Parathyroid adenoma (tissue), 2 donors: Measurements from ENCODE around the gene MEGF9.

Source experiments
- H2AFZ ChIP-seq: fragments of 300-600 bp; sonication (generic); one replicate; pipeline ENCODE4 v1.7.0; 2017; ENCODE audit warnings: antibody characterized with exemption, mild to moderate bottlenecking
- H3K27ac ChIP-seq: fragments of 300-600 bp; sonication (generic); one replicate; pipeline ENCODE4 v1.7.0; 2017
- H3K27me3 ChIP-seq: fragments of 300-600 bp; sonication (generic); one replicate; pipeline ENCODE4 v1.7.0; 2017; ENCODE audit warnings: low read length; ENCODE audit not compliant: control insufficient read depth, insufficient read depth
- H3K36me3 ChIP-seq: fragments of 300-600 bp; sonication (generic); one replicate; pipeline ENCODE4 v1.7.0; 2017; ENCODE audit warnings: low read length; ENCODE audit not compliant: control insufficient read depth, insufficient read depth
- H3K4me1 ChIP-seq: fragments of 300-600 bp; sonication (generic); one replicate; pipeline ENCODE4 v1.7.0; 2017; ENCODE audit warnings: control low read depth
- H3K4me2 ChIP-seq: fragments of 300-600 bp; sonication (generic); one replicate; pipeline ENCODE4 v1.7.0; 2017; ENCODE audit warnings: low read length
- H3K4me3 ChIP-seq: fragments of 300-600 bp; sonication (generic); one replicate; pipeline ENCODE4 v1.7.0; 2017; ENCODE audit warnings: low read depth, low read length
- H3K79me2 ChIP-seq: fragments of 300-600 bp; sonication (generic); one replicate; pipeline ENCODE4 v1.7.0; 2017; ENCODE audit warnings: control low read depth
- H3K9ac ChIP-seq: fragments of 300-600 bp; sonication (generic); one replicate; pipeline ENCODE4 v1.7.0; 2017; ENCODE audit warnings: mild to moderate bottlenecking
- H3K9me3 ChIP-seq: fragments of 300-600 bp; sonication (generic); one replicate; pipeline ENCODE4 v1.7.0; 2017; ENCODE audit warnings: low read length; ENCODE audit not compliant: control insufficient read depth
- TF ChIP-seq, protein P1 (sequence below): fragments of 300-600 bp; sonication (generic); IDR thresholded peaks from one replicate; pipeline ENCODE4 v1.7.0; 2017; ENCODE audit warnings: antibody characterized with exemption, mild to moderate bottlenecking
- donor health status: primary hyperparathyroidism.

Gene MEGF9

DNA sequence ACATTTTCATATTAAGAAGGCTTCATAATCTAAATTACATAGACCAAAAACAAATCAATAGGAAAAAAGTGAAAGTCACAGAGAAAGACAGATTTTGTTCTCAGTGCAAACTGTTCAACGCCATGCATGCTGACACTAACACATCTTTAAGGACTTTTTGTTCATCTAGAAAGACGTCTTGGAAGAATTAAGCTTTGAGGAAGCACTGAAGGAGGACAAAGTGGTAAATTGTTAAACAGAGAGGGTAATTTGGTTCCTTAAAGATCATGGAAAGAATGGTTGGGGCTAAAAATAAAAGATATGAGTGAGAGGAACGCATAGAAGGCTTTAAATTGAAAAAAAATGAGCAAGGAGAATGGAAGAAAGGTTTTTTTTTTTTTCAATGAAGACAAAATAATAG, 9.1 kb downstream of the MEGF9 start:
- TF ChIP-seq, protein P1, sequence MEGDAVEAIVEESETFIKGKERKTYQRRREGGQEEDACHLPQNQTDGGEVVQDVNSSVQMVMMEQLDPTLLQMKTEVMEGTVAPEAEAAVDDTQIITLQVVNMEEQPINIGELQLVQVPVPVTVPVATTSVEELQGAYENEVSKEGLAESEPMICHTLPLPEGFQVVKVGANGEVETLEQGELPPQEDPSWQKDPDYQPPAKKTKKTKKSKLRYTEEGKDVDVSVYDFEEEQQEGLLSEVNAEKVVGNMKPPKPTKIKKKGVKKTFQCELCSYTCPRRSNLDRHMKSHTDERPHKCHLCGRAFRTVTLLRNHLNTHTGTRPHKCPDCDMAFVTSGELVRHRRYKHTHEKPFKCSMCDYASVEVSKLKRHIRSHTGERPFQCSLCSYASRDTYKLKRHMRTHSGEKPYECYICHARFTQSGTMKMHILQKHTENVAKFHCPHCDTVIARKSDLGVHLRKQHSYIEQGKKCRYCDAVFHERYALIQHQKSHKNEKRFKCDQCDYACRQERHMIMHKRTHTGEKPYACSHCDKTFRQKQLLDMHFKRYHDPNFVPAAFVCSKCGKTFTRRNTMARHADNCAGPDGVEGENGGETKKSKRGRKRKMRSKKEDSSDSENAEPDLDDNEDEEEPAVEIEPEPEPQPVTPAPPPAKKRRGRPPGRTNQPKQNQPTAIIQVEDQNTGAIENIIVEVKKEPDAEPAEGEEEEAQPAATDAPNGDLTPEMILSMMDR, result no peak
- Histone ChIP-seq H3K9ac (no peak overlapping the region), H3K27ac (no peak overlapping the region), H3K9me3 (no peaks in the 10 kb centered on the region), H3K79me2 (peaks cover 7% of the 10 kb centered on the region), H3K4me2 (no peak overlapping the region), H3K4me3 (no peak overlapping the region), H3K27me3 (no peaks in the 10 kb centered on the region), H3K4me1 (no peaks in the 10 kb centered on the region), H2AFZ (no peak overlapping the region), H3K36me3 (no peaks in the 10 kb centered on the region)

DNA sequence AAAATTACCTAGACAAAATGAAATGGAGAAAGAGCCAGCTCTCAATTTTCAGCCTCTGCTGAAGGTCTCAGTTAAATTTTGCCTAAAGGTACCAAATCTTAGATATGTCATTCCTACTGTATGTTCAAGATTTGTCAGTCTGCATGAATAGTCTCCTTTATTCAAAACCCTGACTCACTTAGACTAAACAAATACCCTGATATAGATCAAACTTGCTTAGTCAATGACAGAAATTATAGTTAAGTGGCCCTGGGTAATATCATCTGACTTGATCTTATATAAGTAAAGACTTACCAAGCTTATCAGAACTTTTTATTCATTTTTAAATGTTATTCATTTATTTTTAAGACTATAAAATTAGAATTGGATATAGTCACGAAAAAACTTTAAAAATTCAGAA, 12.2 kb downstream of the MEGF9 start:
- TF ChIP-seq, protein P1, result no peak
- Histone ChIP-seq H3K27me3 (no peaks in the 10 kb centered on the region), H3K4me3 (no peak overlapping the region), H3K9ac (no peak overlapping the region), H3K9me3 (no peaks in the 10 kb centered on the region), H3K36me3 (no peaks in the 10 kb centered on the region), H2AFZ (no peak overlapping the region), H3K4me2 (no peak overlapping the region), H3K27ac (no peak overlapping the region), H3K4me1 (no peaks in the 10 kb centered on the region), H3K79me2 (no peaks in the 10 kb centered on the region)

DNA sequence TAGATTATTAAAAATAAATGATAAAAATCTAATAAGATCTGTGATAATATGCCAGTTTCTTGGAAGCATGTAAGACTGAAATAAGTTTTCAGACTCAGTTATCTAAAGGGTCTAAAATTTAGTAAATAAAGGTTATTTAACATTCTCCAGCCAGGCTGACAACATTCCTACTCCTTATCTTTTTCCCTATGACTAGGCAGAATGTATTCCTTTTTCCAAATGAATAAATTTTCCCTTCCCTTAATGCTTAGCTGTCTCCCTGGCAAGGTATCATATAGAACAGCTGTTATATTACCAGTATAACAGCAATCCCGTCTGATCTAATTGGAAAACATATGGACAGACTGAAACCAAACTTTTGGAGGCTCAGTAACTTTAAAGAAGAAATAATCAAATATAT, 13.0 kb downstream of the MEGF9 start:
- Histone ChIP-seq H3K4me1 (no peaks in the 10 kb centered on the region), H3K9me3 (no peaks in the 10 kb centered on the region), H3K79me2 (no peaks in the 10 kb centered on the region), H2AFZ (no peak overlapping the region), H3K27ac (no peak overlapping the region), H3K27me3 (no peaks in the 10 kb centered on the region), H3K36me3 (no peaks in the 10 kb centered on the region), H3K4me3 (no peak overlapping the region), H3K4me2 (no peak overlapping the region), H3K9ac (no peak overlapping the region)
- TF ChIP-seq, protein P1, result no peak

DNA sequence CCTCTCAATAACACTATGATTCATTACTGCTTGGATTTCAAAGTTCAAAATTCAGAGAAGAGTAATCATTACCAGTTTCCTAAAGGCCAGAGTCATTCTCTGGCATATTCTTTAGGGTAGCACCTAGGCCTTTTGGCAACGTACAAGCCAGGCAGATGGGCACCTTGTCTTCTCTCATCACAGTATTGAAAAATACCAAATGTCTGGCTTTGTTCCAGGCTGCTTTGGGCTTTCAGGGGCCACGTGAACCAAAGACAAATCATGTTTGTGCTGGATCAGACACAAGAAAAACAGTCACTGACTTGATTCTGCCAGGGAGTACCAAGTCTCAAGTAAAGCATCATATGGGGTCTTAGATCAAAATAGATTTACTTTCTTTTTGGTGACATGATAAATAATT, 15.5 kb downstream of the MEGF9 start:
- H3K4me2 ChIP-seq, result no peak overlapping the region
- H3K79me2 ChIP-seq, result no peaks in the 10 kb centered on the region
- no peaks in the 10 kb centered on the region for H3K36me3 ChIP-seq
- no peaks in the 10 kb centered on the region for H3K9me3 ChIP-seq
- H3K9ac ChIP-seq, result no peak overlapping the region
- no peaks in the 10 kb centered on the region for H3K27me3 ChIP-seq
- H3K4me1 ChIP-seq, result no peaks in the 10 kb centered on the region
- H3K4me3 ChIP-seq, result no peak overlapping the region
- H3K27ac ChIP-seq, result no peak overlapping the region
- TF ChIP-seq, protein P1, result no peak
- H2AFZ ChIP-seq, result no peak overlapping the region

DNA sequence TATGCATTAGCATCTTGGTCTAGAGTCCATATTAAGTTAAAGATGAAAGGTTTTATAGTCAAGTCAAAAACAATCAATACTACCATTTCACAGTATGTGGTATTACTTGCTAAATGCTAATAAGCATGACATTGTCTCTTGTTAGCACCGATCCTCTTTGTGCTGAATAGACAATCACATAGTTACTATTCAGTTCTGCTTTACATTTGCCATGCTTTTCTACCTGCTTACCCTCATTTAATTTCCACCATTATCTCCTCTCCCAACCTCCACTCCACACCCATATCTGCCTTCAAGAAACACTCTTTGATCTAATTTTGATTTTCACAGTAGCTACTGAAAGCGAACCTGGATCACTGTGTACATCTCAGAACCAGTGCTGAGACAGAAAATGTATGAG, 16.8 kb downstream of the MEGF9 start:
- Histone ChIP-seq H3K9me3 (no peaks in the 10 kb centered on the region), H3K4me2 (no peak overlapping the region), H3K79me2 (no peaks in the 10 kb centered on the region), H3K27me3 (no peaks in the 10 kb centered on the region), H3K4me1 (no peaks in the 10 kb centered on the region), H2AFZ (no peak overlapping the region), H3K36me3 (no peaks in the 10 kb centered on the region), H3K4me3 (no peak overlapping the region), H3K9ac (no peak overlapping the region), H3K27ac (no peak overlapping the region)
- TF ChIP-seq, protein P1, result no peak
